Measurements from ENCODE around the gene SCG3. TPM values are rescaled to one million over a fixed set of nuclear protein-coding genes. Genes with fewer than 3 reads are reported as not detected.

Gene SCG3
- polyA plus RNA-seq, 1 donor from 2014 or later: 68.7 TPM

- H3K9me3 ChIP-seq (ENCODE audit: low read length): no peaks in the 10 kb centered on the region
- no peaks in the 10 kb centered on the region for H4K20me1 ChIP-seq (ENCODE audit: insufficient read depth)
- no peaks in the 10 kb centered on the region for H3K9me2 ChIP-seq (ENCODE audit: insufficient read depth, low read length)
- peaks cover 23% of the 10 kb centered on the region for H3K36me3 ChIP-seq (ENCODE audit: insufficient read depth, low read length)
- H3K27ac ChIP-seq (ENCODE audit: low read length): no peak overlapping the region
- H3K27me3 ChIP-seq (ENCODE audit: insufficient read depth, low read depth, low read length): no peaks in the 10 kb centered on the region
- H3K4me2 ChIP-seq (ENCODE audit: low read length): no peak overlapping the region
- H3K9ac ChIP-seq (ENCODE audit: low read length): no peak overlapping the region
- no peak overlapping the region for H3K4me3 ChIP-seq (ENCODE audit: low read length)
- no peak for TF ChIP-seq RAD21 (conservative IDR thresholded peaks at IDR 0.05)
- no peak for TF ChIP-seq CTCF (IDR thresholded peaks at IDR 0.05; ENCODE audit: poor library complexity, severe bottlenecking)
- TF ChIP-seq EP300 (conservative IDR thresholded peaks at IDR 0.05; ENCODE audit: poor library complexity, severe bottlenecking): no peak
- no peak for TF ChIP-seq EZH2 (IDR thresholded peaks at IDR 0.05; ENCODE audit: borderline replicate concordance, insufficient read depth, low read length, poor library complexity, severe bottlenecking)
- TF ChIP-seq REST (IDR thresholded peaks at IDR 0.05; ENCODE audit: borderline replicate concordance): no peak
- no peak for TF ChIP-seq SMC3 (conservative IDR thresholded peaks at IDR 0.05; ENCODE audit: poor library complexity)
- TF ChIP-seq TAF1 (IDR thresholded peaks at IDR 0.05; ENCODE audit: low read depth): no peak
- no peak for TF ChIP-seq POLR2AphosphoS5 (IDR thresholded peaks at IDR 0.05)
- no peak for TF ChIP-seq MXI1 (conservative IDR thresholded peaks at IDR 0.05; ENCODE audit: poor library complexity, severe bottlenecking)
- no peaks in the 10 kb centered on the region for H3F3A ChIP-seq (ENCODE audit: insufficient read depth, low read length, poor library complexity, severe bottlenecking)
- H2AFZ ChIP-seq (ENCODE audit: low read depth, low read length): no peak overlapping the region
- no peaks in the 10 kb centered on the region for H3K79me2 ChIP-seq (replicated peaks; ENCODE audit: insufficient read depth, low read length)
These were observed 25.0 kb downstream of the SCG3 start for GRCh38 chr15:51706291-51706690.

- H3K36me3 ChIP-seq (ENCODE audit: insufficient read depth, low read length): peaks cover 30% of the 10 kb centered on the region
- H3K9ac ChIP-seq (ENCODE audit: low read length): no peak overlapping the region
- H3K27ac ChIP-seq (ENCODE audit: low read length): no peak overlapping the region
- H3K27me3 ChIP-seq (ENCODE audit: insufficient read depth, low read depth, low read length): no peaks in the 10 kb centered on the region
- TF ChIP-seq MXI1 (conservative IDR thresholded peaks at IDR 0.05; ENCODE audit: poor library complexity, severe bottlenecking): no peak
- TF ChIP-seq SMC3 (conservative IDR thresholded peaks at IDR 0.05; ENCODE audit: poor library complexity): no peak
- TF ChIP-seq REST (IDR thresholded peaks at IDR 0.05; ENCODE audit: borderline replicate concordance): no peak
- TF ChIP-seq EP300 (conservative IDR thresholded peaks at IDR 0.05; ENCODE audit: poor library complexity, severe bottlenecking): no peak
- no peak for TF ChIP-seq POLR2AphosphoS5 (IDR thresholded peaks at IDR 0.05)
- TF ChIP-seq EZH2 (IDR thresholded peaks at IDR 0.05; ENCODE audit: borderline replicate concordance, insufficient read depth, low read length, poor library complexity, severe bottlenecking): no peak
- TF ChIP-seq TAF1 (IDR thresholded peaks at IDR 0.05; ENCODE audit: low read depth): no peak
- no peak for TF ChIP-seq RAD21 (conservative IDR thresholded peaks at IDR 0.05)
- TF ChIP-seq CTCF (IDR thresholded peaks at IDR 0.05; ENCODE audit: poor library complexity, severe bottlenecking): no peak
- H3K9me2 ChIP-seq (ENCODE audit: insufficient read depth, low read length): no peaks in the 10 kb centered on the region
- no peak overlapping the region for H2AFZ ChIP-seq (ENCODE audit: low read depth, low read length)
- no peak overlapping the region for H3K4me3 ChIP-seq (ENCODE audit: low read length)
- no peaks in the 10 kb centered on the region for H4K20me1 ChIP-seq (ENCODE audit: insufficient read depth)
- no peaks in the 10 kb centered on the region for H3K9me3 ChIP-seq (ENCODE audit: low read length)
- H3K4me2 ChIP-seq (ENCODE audit: low read length): no peak overlapping the region
- H3K79me2 ChIP-seq (replicated peaks; ENCODE audit: insufficient read depth, low read length): no peaks in the 10 kb centered on the region
- H3F3A ChIP-seq (ENCODE audit: insufficient read depth, low read length, poor library complexity, severe bottlenecking): no peaks in the 10 kb centered on the region
These were observed 25.8 kb downstream of the SCG3 start for GRCh38 chr15:51706926-51707608.

Measured in neural cell (in vitro differentiated cells).